Measurements from ENCODE around the gene CNTNAP2. TPM values are rescaled to one million over a fixed set of nuclear protein-coding genes. Genes with fewer than 3 reads are reported as not detected.

CNTNAP2 gene
- total and polyA plus RNA-seq, 7 experiments from 2014 or later, result 0.02 to 0.48 (median 0.24) TPM; not detected in 2

DNA sequence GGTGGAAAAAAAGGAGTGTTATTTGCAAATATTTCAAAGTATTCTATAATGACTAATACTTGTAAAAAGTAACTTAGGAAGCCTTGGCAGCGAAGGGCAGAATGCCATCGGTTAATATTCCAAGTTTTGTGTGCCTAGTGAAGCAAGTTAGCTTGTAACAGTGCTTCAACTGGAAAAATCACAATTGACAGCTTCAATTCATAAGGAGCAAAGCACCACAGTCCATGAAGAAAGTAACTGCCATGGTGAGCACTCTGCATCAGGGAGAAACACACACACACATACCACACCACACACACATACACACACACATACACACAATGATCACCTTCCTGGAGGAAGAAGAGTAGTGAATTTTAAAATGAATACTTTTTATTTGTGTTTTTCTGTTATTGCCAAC lies 298.3 kb downstream of the CNTNAP2 start:
- Histone ChIP-seq H3K4me1 (ENCODE audit: control insufficient read depth in 2 of 2, insufficient read depth in 2 of 2, low read length in 2 of 2) (no peaks in the 10 kb centered on the region), H3K27me3 (ENCODE audit: control insufficient read depth in 2 of 2, insufficient read depth in 2 of 2, low read length in 2 of 2) (no peaks in the 10 kb centered on the region), H3K27ac (ENCODE audit: low read depth, low read length) (no peak overlapping the region), H3K9me3 (ENCODE audit: control insufficient read depth in 2 of 3, low read length in 3 of 3) (no peaks in the 10 kb centered on the region), H3K36me3 (ENCODE audit: control insufficient read depth in 2 of 3, insufficient read depth in 3 of 3, low read length in 3 of 3) (no peaks in the 10 kb centered on the region), H3K4me3 (ENCODE audit: low read length) (no peak overlapping the region)
- ChIA-PET CTCF (no interaction called here), POLR2A (no interaction called here)
- no peak for DNase-seq
- no peaks in the 10 kb centered on the region for H3K27me3 Mint-ChIP-seq
- no peak overlapping the region for H3K27ac Mint-ChIP-seq
- no peak for ATAC-seq
- no peak overlapping the region for H3K4me3 Mint-ChIP-seq
- H3K36me3 Mint-ChIP-seq, result no peaks in the 10 kb centered on the region
- H3K4me1 Mint-ChIP-seq, result no peaks in the 10 kb centered on the region
- intact Hi-C loops (cut with micrococcal nuclease), result no loop called here
- peaks cover 0 to 4% (median 0%) of the 10 kb centered on the region in 11 donors for H3K9me3 Mint-ChIP-seq

DNA sequence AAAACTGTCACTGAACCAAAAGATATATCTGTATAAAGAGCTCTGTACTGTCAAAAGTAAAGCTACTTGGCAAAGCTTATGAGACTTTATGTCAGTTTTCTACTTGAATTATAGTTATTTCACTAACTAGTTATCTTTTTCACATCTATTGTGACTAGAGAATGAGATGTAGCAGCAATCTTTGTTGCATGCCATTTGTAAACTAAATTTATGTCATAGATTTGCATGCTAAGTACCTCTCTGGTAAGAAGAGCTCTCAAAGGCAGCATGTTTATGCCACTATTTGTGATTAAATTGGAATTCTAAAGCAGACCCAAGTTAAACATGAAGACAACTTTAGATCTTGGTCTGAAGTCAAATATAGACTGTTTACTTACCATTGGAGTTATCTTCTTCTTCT lies 300.6 kb downstream of the CNTNAP2 start:
- H3K9me3 Mint-ChIP-seq, result peaks cover 0 to 7% (median 0%) of the 10 kb centered on the region in 11 donors
- no peaks in the 10 kb centered on the region for H3K9me3 ChIP-seq (ENCODE audit: control insufficient read depth in 2 of 3, low read length in 3 of 3)
- no peak overlapping the region for H3K27ac Mint-ChIP-seq
- no peaks in the 10 kb centered on the region for H3K4me1 ChIP-seq (ENCODE audit: control insufficient read depth in 2 of 2, insufficient read depth in 2 of 2, low read length in 2 of 2)
- no peaks in the 10 kb centered on the region for H3K36me3 Mint-ChIP-seq
- no peaks in the 10 kb centered on the region for H3K4me1 Mint-ChIP-seq
- intact Hi-C loops (cut with micrococcal nuclease), result no loop called here
- POLR2A ChIA-PET, result no interaction called here
- H3K4me3 Mint-ChIP-seq, result no peak overlapping the region
- no peak overlapping the region for H3K27ac ChIP-seq (ENCODE audit: low read depth, low read length)
- no peak for ATAC-seq
- no peak overlapping the region for H3K4me3 ChIP-seq (ENCODE audit: low read length)
- no peaks in the 10 kb centered on the region for H3K27me3 Mint-ChIP-seq
- CTCF ChIA-PET, result no interaction called here
- H3K36me3 ChIP-seq (ENCODE audit: control insufficient read depth in 2 of 3, insufficient read depth in 3 of 3, low read length in 3 of 3), result no peaks in the 10 kb centered on the region
- H3K27me3 ChIP-seq (ENCODE audit: control insufficient read depth in 2 of 2, insufficient read depth in 2 of 2, low read length in 2 of 2), result no peaks in the 10 kb centered on the region
- no peak for DNase-seq

DNA sequence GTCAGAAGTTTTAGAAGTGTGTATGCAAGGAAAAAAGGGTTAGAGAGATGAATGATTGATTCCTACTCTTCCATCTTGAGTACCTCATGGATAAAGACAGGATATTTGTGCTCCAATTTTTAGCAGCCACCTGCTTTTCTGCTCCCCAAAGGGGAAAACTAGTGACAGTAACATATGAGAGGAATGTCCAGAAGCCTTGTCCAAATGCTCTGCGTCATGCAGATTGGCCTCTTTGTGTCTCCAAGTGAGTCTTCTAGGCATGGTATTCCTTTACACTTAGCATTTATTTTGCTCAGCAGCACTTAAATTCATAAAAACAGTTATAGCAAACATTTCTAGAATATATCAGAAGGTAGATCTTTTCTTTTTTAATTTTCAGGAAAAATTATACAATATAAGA lies 306.8 kb downstream of the CNTNAP2 start:
- ATAC-seq, result no peak
- H3K36me3 Mint-ChIP-seq, result no peaks in the 10 kb centered on the region
- ChIA-PET POLR2A (no interaction called here), CTCF (no interaction called here)
- Histone ChIP-seq H3K27ac (ENCODE audit: low read depth, low read length) (no peak overlapping the region), H3K4me3 (ENCODE audit: low read length) (no peak overlapping the region), H3K36me3 (ENCODE audit: control insufficient read depth in 2 of 3, insufficient read depth in 3 of 3, low read length in 3 of 3) (no peaks in the 10 kb centered on the region), H3K9me3 (ENCODE audit: control insufficient read depth in 2 of 3, low read length in 3 of 3) (no peaks in the 10 kb centered on the region), H3K27me3 (ENCODE audit: control insufficient read depth in 2 of 2, insufficient read depth in 2 of 2, low read length in 2 of 2) (no peaks in the 10 kb centered on the region), H3K4me1 (ENCODE audit: control insufficient read depth in 2 of 2, insufficient read depth in 2 of 2, low read length in 2 of 2) (no peaks in the 10 kb centered on the region)
- no peak overlapping the region for H3K27ac Mint-ChIP-seq
- H3K9me3 Mint-ChIP-seq, result peaks cover 0 to 7% (median 0%) of the 10 kb centered on the region in 11 donors
- no peaks in the 10 kb centered on the region for H3K27me3 Mint-ChIP-seq
- DNase-seq, result no peak
- intact Hi-C loops (cut with micrococcal nuclease), result no loop called here
- no peaks in the 10 kb centered on the region for H3K4me1 Mint-ChIP-seq
- H3K4me3 Mint-ChIP-seq, result no peak overlapping the region

- CTCF ChIA-PET, result no interaction called here
These were observed 307.5 kb downstream of the CNTNAP2 start for GRCh38 chr7:146424084-146424483.

GRCh38 chr7:146433501-146433900 lies 316.9 kb downstream of the CNTNAP2 start:
- Histone ChIP-seq H3K9me3 (ENCODE audit: control insufficient read depth in 2 of 3, low read length in 3 of 3) (no peaks in the 10 kb centered on the region), H3K27me3 (ENCODE audit: control insufficient read depth in 2 of 2, insufficient read depth in 2 of 2, low read length in 2 of 2) (no peaks in the 10 kb centered on the region), H3K27ac (ENCODE audit: low read depth, low read length) (no peak overlapping the region), H3K4me3 (ENCODE audit: low read length) (no peak overlapping the region), H3K4me1 (ENCODE audit: control insufficient read depth in 2 of 2, insufficient read depth in 2 of 2, low read length in 2 of 2) (no peaks in the 10 kb centered on the region), H3K36me3 (ENCODE audit: control insufficient read depth in 2 of 3, insufficient read depth in 3 of 3, low read length in 3 of 3) (no peaks in the 10 kb centered on the region)
- Mint-ChIP-seq H3K27me3 (no peaks in the 10 kb centered on the region), H3K36me3 (no peaks in the 10 kb centered on the region), H3K9me3 (peaks cover 0 to 12% (median 5%) of the 10 kb centered on the region in 11 donors), H3K27ac (no peak overlapping the region), H3K4me3 (no peak overlapping the region), H3K4me1 (no peaks in the 10 kb centered on the region)
- no peak for DNase-seq
- ChIA-PET POLR2A (no interaction called here), CTCF (no interaction called here)
- ATAC-seq, result no peak
- intact Hi-C loops (cut with micrococcal nuclease), result no loop called here

More at GRCh38 chr7:146424084-146424483, 307.5 kb downstream of the CNTNAP2 start:
- Mint-ChIP-seq H3K9me3 (peaks cover 0 to 7% (median 5%) of the 10 kb centered on the region in 11 donors), H3K36me3 (no peaks in the 10 kb centered on the region), H3K4me3 (no peak overlapping the region), H3K27me3 (no peaks in the 10 kb centered on the region), H3K4me1 (no peaks in the 10 kb centered on the region), H3K27ac (no peak overlapping the region)
- Histone ChIP-seq H3K9me3 (ENCODE audit: control insufficient read depth in 2 of 3, low read length in 3 of 3) (no peaks in the 10 kb centered on the region), H3K27ac (ENCODE audit: low read depth, low read length) (no peak overlapping the region), H3K36me3 (ENCODE audit: control insufficient read depth in 2 of 3, insufficient read depth in 3 of 3, low read length in 3 of 3) (no peaks in the 10 kb centered on the region), H3K27me3 (ENCODE audit: control insufficient read depth in 2 of 2, insufficient read depth in 2 of 2, low read length in 2 of 2) (no peaks in the 10 kb centered on the region), H3K4me3 (ENCODE audit: low read length) (no peak overlapping the region), H3K4me1 (ENCODE audit: control insufficient read depth in 2 of 2, insufficient read depth in 2 of 2, low read length in 2 of 2) (no peaks in the 10 kb centered on the region)
- POLR2A ChIA-PET, result no interaction called here
- DNase-seq (no peak), ATAC-seq (no peak)
- intact Hi-C loops (cut with micrococcal nuclease), result no loop called here

GRCh38 chr7:146443102-146443501 lies 326.5 kb downstream of the CNTNAP2 start:
- ChIA-PET POLR2A (no interaction called here), CTCF (no interaction called here)
- Mint-ChIP-seq H3K4me1 (no peaks in the 10 kb centered on the region), H3K9me3 (peaks cover 0 to 9% (median 3%) of the 10 kb centered on the region in 11 donors), H3K27ac (no peak overlapping the region), H3K27me3 (no peaks in the 10 kb centered on the region), H3K36me3 (no peaks in the 10 kb centered on the region), H3K4me3 (no peak overlapping the region)
- H3K4me1 ChIP-seq (ENCODE audit: control insufficient read depth in 2 of 2, insufficient read depth in 2 of 2, low read length in 2 of 2), result no peaks in the 10 kb centered on the region
- no peak overlapping the region for H3K4me3 ChIP-seq (ENCODE audit: low read length)
- intact Hi-C loops (cut with micrococcal nuclease), result no loop called here
- no peaks in the 10 kb centered on the region for H3K27me3 ChIP-seq (ENCODE audit: control insufficient read depth in 2 of 2, insufficient read depth in 2 of 2, low read length in 2 of 2)
- H3K9me3 ChIP-seq (ENCODE audit: control insufficient read depth in 2 of 3, low read length in 3 of 3), result no peaks in the 10 kb centered on the region
- ATAC-seq (no peak), DNase-seq (no peak)
- H3K27ac ChIP-seq (ENCODE audit: low read depth, low read length), result no peak overlapping the region
- no peaks in the 10 kb centered on the region for H3K36me3 ChIP-seq (ENCODE audit: control insufficient read depth in 2 of 3, insufficient read depth in 3 of 3, low read length in 3 of 3)

- intact Hi-C loops (cut with micrococcal nuclease), result no loop called here
- H3K27ac Mint-ChIP-seq, result no peak overlapping the region
- ChIA-PET CTCF (no interaction called here), POLR2A (no interaction called here)
- H3K4me3 ChIP-seq (ENCODE audit: low read length), result no peak overlapping the region
- H3K4me1 ChIP-seq (ENCODE audit: control insufficient read depth in 2 of 2, insufficient read depth in 2 of 2, low read length in 2 of 2), result no peaks in the 10 kb centered on the region
- ATAC-seq (no peak), DNase-seq (no peak)
- no peaks in the 10 kb centered on the region for H3K36me3 ChIP-seq (ENCODE audit: control insufficient read depth in 2 of 3, insufficient read depth in 3 of 3, low read length in 3 of 3)
- peaks cover 0 to 22% (median 5%) of the 10 kb centered on the region in 11 donors for H3K9me3 Mint-ChIP-seq
- H3K9me3 ChIP-seq (ENCODE audit: control insufficient read depth in 2 of 3, low read length in 3 of 3), result no peaks in the 10 kb centered on the region
- no peaks in the 10 kb centered on the region for H3K27me3 Mint-ChIP-seq
- no peaks in the 10 kb centered on the region for H3K4me1 Mint-ChIP-seq
- no peak overlapping the region for H3K4me3 Mint-ChIP-seq
- H3K36me3 Mint-ChIP-seq, result no peaks in the 10 kb centered on the region
- no peaks in the 10 kb centered on the region for H3K27me3 ChIP-seq (ENCODE audit: control insufficient read depth in 2 of 2, insufficient read depth in 2 of 2, low read length in 2 of 2)
- H3K27ac ChIP-seq (ENCODE audit: low read depth, low read length), result no peak overlapping the region
These were observed 333.0 kb downstream of the CNTNAP2 start for GRCh38 chr7:146449625-146450024.
